Parathyroid adenoma (tissue), 2 donors: ENCODE measurements around the gene SHC4.

Source experiments
- H2AFZ ChIP-seq: fragments of 300-600 bp; sonication (generic); one replicate; pipeline ENCODE4 v1.7.0; 2017; ENCODE audit warnings: antibody characterized with exemption, mild to moderate bottlenecking
- H3K27ac ChIP-seq: fragments of 300-600 bp; sonication (generic); one replicate; pipeline ENCODE4 v1.7.0; 2017
- H3K27me3 ChIP-seq: fragments of 300-600 bp; sonication (generic); one replicate; pipeline ENCODE4 v1.7.0; 2017; ENCODE audit warnings: low read length; ENCODE audit not compliant: control insufficient read depth, insufficient read depth
- H3K36me3 ChIP-seq: fragments of 300-600 bp; sonication (generic); one replicate; pipeline ENCODE4 v1.7.0; 2017; ENCODE audit warnings: low read length; ENCODE audit not compliant: control insufficient read depth, insufficient read depth
- H3K4me1 ChIP-seq: fragments of 300-600 bp; sonication (generic); one replicate; pipeline ENCODE4 v1.7.0; 2017; ENCODE audit warnings: control low read depth
- H3K4me2 ChIP-seq: fragments of 300-600 bp; sonication (generic); one replicate; pipeline ENCODE4 v1.7.0; 2017; ENCODE audit warnings: low read length
- H3K4me3 ChIP-seq: fragments of 300-600 bp; sonication (generic); one replicate; pipeline ENCODE4 v1.7.0; 2017; ENCODE audit warnings: low read depth, low read length
- H3K79me2 ChIP-seq: fragments of 300-600 bp; sonication (generic); one replicate; pipeline ENCODE4 v1.7.0; 2017; ENCODE audit warnings: control low read depth
- H3K9ac ChIP-seq: fragments of 300-600 bp; sonication (generic); one replicate; pipeline ENCODE4 v1.7.0; 2017; ENCODE audit warnings: mild to moderate bottlenecking
- H3K9me3 ChIP-seq: fragments of 300-600 bp; sonication (generic); one replicate; pipeline ENCODE4 v1.7.0; 2017; ENCODE audit warnings: low read length; ENCODE audit not compliant: control insufficient read depth
- CTCF ChIP-seq: fragments of 300-600 bp; sonication (generic); IDR thresholded peaks from one replicate; pipeline ENCODE4 v1.7.0; 2017; ENCODE audit warnings: antibody characterized with exemption, mild to moderate bottlenecking
- donor health status: primary hyperparathyroidism.

SHC4 gene

GRCh38 chr15:48899793-48900192, 63.9 kb downstream of the SHC4 start:
- no peak overlapping the region for H2AFZ ChIP-seq
- no peak overlapping the region for H3K4me2 ChIP-seq
- H3K4me1 ChIP-seq, result no peaks in the 10 kb centered on the region
- H3K4me3 ChIP-seq, result no peak overlapping the region
- no peak for TF ChIP-seq CTCF
- no peak overlapping the region for H3K9ac ChIP-seq
- H3K27me3 ChIP-seq, result no peaks in the 10 kb centered on the region
- no peaks in the 10 kb centered on the region for H3K79me2 ChIP-seq
- no peaks in the 10 kb centered on the region for H3K9me3 ChIP-seq
- no peaks in the 10 kb centered on the region for H3K36me3 ChIP-seq
- no peak overlapping the region for H3K27ac ChIP-seq

GRCh38 chr15:48898446-48898845, 65.3 kb downstream of the SHC4 start:
- Histone ChIP-seq H3K4me2 (no peak overlapping the region), H2AFZ (no peak overlapping the region), H3K4me3 (no peak overlapping the region), H3K27ac (no peak overlapping the region), H3K9me3 (no peaks in the 10 kb centered on the region), H3K4me1 (no peaks in the 10 kb centered on the region), H3K36me3 (no peaks in the 10 kb centered on the region), H3K9ac (no peak overlapping the region), H3K27me3 (no peaks in the 10 kb centered on the region), H3K79me2 (no peaks in the 10 kb centered on the region)
- TF ChIP-seq CTCF, result no peak

GRCh38 chr15:48898032-48898431, 65.7 kb downstream of the SHC4 start:
- Histone ChIP-seq H2AFZ (no peak overlapping the region), H3K4me1 (no peaks in the 10 kb centered on the region), H3K9me3 (no peaks in the 10 kb centered on the region), H3K27me3 (no peaks in the 10 kb centered on the region), H3K27ac (no peak overlapping the region), H3K79me2 (no peaks in the 10 kb centered on the region), H3K9ac (no peak overlapping the region), H3K36me3 (no peaks in the 10 kb centered on the region), H3K4me3 (no peak overlapping the region), H3K4me2 (no peak overlapping the region)
- TF ChIP-seq CTCF, result no peak

- Histone ChIP-seq H2AFZ (peak overlapping the region; percentile 2), H3K4me3 (no peak overlapping the region), H3K36me3 (no peaks in the 10 kb centered on the region), H3K27me3 (no peaks in the 10 kb centered on the region), H3K4me2 (peak overlapping the region; percentile 31), H3K9me3 (no peaks in the 10 kb centered on the region), H3K27ac (no peak overlapping the region), H3K4me1 (no peaks in the 10 kb centered on the region), H3K9ac (no peak overlapping the region), H3K79me2 (no peaks in the 10 kb centered on the region)
- no peak for TF ChIP-seq CTCF
Observed at GRCh38 chr15:48896869-48897814, 66.6 kb downstream of the SHC4 start.

GRCh38 chr15:48893311-48893710, 70.4 kb downstream of the SHC4 start:
- Histone ChIP-seq H3K79me2 (no peaks in the 10 kb centered on the region), H3K4me1 (no peaks in the 10 kb centered on the region), H3K36me3 (no peaks in the 10 kb centered on the region), H3K27me3 (no peaks in the 10 kb centered on the region), H3K4me3 (no peak overlapping the region), H2AFZ (no peak overlapping the region), H3K4me2 (no peak overlapping the region), H3K9ac (no peak overlapping the region), H3K9me3 (no peaks in the 10 kb centered on the region), H3K27ac (no peak overlapping the region)
- TF ChIP-seq CTCF, result no peak
